GOT3 (cell line): ENCODE data around the gene TFDP1.

Experiments used
- DNase-seq: peaks from one replicate; lab custom pipeline; 2025; ENCODE audit warnings: mixed read lengths; lab: John Stamatoyannopoulos, UW

TFDP1 gene, protein sequence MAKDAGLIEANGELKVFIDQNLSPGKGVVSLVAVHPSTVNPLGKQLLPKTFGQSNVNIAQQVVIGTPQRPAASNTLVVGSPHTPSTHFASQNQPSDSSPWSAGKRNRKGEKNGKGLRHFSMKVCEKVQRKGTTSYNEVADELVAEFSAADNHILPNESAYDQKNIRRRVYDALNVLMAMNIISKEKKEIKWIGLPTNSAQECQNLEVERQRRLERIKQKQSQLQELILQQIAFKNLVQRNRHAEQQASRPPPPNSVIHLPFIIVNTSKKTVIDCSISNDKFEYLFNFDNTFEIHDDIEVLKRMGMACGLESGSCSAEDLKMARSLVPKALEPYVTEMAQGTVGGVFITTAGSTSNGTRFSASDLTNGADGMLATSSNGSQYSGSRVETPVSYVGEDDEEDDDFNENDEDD

DNA sequence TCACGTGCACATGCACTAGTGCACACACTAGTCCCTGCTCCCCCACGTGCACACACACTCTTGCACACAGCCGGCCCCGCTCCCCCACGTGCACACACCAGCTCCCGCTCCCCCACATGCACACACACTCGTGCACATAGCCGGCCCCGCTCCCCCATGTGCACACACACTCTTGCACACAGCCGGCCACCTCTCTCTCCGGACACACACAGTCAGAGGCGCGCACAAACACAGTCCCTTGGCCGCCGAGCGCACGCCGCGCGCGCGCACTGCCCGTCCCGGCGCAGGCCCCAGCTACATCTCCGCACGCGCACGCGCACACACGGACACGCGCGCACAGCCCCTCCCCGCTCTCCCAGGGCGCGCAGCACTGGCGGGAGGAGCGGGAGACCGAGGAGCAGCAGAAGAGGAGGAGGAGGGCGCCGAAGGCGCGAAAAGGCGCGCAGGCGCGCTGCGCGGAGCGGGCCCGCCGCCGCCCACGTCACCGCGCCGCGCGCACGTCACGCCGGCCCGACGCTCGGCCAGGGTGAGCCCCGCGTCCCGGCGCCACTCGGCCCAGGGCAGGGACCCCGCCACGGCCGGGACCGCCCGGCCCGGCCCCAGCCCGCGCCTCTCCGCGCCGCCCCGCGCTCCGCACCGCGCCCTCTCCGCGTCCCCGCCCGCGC, at the start of gene TFDP1:
TFDP1 (plus strand) TSS at position 549 of the 665 bp plus-strand sequence. CDS start 1,085 bp downstream, outside the sequence.
- peak; percentile 45 for DNase-seq

DNA sequence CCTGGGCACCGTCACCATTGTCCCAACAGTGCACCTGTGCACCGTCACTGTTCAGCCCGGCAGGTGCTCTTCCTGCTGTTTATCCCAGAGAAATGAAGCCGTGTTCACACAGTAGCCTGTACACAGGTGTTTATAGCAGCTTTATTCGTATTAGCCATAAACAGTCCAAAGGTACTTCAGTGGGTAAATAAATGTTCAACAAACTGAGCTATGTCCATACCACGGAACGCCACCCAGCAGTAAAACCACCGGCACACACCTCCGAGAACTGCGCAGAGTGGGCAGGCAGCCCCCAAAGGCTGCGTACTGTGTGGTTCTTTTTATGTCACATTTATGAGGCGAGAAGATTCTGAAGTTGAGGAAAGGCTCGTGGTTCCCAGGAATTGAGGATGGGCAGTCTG, 49.2 kb upstream of the TFDP1 start:
- no peak for DNase-seq

DNA sequence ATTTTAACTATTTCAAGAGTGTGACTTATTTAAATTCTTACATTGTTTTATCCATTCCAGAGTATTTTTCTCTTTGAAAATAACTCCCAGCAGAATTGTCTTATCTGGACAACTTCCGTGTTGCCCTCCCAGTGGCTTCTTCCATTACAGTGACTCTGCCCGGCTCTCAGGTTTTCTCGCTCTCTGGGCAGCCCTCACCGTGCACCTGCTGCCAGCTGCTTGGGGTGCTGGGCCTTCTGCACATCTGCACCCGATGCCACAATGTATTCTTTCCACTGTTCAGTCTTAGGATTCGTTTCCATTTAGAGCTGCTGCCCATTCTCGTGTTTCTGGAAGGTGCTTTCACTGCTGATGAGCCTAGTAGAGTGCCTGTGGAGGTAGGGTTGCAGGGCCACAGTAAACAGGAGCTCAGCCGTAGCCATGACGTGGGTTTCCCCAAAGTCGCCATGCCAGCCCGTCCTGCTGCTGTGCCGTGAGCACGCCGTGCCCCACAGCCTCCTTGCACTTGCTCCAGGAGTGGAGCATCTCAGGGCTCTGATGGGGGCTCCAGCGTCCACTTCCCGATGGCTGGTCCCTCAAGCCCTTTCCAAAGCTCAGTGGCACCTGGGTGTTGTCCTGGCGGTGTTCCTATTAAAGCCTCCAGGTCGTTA, 48.0 kb upstream of the TFDP1 start:
- no peak for DNase-seq

DNA sequence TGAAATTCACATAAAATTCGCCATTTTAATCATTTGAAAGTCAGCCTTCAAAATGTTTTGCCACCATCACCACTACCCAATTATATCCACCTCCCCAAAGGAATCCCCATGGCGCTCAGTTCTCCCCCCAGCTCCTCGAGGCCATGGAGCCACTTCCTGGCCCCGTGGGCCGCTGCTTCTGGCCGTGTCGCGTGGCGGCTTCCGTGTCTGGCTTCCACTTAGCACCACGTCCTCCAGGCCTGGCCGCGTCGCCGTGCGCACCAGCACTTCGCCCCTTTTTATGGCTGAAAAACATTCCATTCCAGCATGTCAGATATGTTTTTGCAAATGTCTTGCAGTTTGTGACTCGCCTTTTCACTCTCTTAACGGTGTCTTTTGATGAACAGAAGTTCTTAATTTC, 47.3 kb upstream of the TFDP1 start:
- no peak for DNase-seq

DNA sequence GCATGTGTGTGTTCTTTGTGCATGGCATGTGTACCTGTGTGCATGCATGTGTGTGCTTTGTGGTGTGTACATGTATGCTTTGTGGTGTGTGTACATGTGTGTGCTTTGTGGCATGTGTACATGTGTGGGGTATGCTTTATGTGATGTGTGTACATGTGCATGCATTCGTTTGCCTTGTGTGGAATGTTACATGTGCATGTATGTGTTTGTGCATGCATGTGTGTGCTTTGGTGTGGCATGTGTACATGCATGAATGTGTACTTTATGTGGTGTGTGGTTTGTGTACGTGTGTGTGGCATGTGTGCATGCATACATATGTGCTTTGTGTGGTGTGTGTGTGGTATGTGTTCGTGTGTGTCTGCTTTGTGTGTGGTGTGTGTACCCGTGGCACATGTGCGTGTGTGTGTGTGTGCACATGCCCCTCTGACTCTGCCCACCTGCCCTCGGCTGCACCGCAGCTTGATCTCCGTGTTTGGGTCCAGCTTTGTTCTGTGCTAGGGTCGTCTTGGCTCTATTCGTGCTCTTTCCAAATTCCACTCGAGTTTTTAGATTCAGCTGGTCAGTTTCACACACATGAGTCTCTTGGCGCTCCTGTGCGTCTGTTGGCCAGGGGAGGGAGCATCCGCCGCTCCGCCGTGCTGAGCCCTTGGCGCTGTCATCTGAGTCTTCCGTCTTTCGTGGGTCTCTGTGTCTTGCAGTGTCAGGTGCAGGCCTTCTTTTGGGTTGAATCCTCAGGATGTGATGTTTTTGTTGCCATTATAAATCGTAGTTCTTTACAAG, 46.5 kb upstream of the TFDP1 start:
- no peak for DNase-seq

DNA sequence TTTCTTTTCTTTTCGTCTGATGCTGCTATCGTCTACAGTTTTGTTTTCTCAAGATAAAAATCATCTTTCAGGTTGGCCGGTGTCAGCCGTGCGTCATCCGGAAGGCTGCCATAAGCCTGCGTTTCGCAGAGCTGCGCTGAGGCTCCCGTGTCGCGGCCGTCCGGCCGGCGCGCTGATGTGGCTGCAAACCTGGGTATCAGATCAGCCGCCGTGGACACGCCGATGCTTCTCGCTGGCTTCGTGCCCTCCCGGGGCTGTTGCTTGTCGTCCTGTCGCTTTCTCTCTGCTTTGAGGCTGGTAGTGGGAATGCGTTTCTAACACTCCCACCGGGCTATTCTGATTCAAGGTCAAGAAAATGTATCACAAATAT, 45.9 kb upstream of the TFDP1 start:
- no peak for DNase-seq

DNA sequence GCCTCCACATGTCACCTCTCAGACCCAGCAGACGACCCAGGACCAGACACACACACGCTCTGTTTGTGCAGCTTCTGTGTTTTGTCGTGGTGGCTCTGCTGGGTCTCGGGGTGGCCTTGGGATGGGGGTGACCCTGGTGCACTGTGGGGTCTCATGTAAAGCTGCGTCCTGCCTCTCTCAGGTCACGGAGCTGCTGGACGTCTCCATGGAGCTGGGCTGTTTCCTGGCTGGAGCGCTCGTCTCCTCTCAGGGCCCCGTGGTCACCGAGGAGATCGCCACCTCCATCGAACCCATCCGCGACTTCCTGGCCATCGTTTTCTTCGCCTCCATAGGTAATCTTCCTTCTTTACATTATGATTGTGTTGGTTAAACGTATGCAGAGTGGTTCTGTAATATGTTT, 45.4 kb upstream of the TFDP1 start:
- DNase-seq: no peak

DNA sequence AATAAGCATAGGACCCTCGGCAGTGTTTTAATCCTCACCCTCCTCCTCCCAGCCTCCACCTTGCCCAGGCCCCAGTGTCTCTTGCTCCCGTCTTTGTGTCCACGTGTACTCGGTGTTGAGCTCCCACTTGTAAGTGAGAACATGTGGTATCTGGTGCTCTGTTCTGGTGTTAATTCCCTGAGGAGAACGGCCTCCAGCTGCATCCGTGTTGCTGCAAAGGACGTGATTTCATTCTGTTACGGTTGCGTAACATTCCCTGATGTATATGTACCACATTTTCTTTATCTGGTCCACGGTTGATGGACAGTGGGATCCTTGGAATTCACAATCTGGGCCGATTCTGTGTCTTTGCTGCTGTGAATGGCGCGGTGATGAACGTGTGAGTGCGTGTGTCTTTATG, 44.7 kb upstream of the TFDP1 start:
- no peak for DNase-seq

DNA sequence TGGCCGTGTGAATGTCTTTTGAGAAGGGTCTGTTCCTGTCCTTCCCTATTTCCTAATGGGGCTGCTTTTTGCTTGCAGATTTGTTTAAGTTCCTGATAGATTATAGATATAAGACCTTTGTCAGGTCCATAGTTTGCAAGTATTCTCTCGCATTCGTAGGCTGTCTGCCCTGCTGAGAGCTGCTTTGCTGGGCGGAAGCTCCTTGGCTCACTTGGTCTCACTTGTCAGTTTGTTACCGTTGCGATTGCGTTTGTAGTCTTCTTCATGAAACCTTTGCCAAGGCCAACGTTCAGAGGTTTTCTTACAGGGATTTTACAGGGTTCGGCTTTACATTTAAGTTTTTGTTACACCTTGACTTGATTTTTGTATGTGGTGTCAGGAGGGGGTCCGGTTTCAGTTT, 44.0 kb upstream of the TFDP1 start:
- DNase-seq: no peak

DNA sequence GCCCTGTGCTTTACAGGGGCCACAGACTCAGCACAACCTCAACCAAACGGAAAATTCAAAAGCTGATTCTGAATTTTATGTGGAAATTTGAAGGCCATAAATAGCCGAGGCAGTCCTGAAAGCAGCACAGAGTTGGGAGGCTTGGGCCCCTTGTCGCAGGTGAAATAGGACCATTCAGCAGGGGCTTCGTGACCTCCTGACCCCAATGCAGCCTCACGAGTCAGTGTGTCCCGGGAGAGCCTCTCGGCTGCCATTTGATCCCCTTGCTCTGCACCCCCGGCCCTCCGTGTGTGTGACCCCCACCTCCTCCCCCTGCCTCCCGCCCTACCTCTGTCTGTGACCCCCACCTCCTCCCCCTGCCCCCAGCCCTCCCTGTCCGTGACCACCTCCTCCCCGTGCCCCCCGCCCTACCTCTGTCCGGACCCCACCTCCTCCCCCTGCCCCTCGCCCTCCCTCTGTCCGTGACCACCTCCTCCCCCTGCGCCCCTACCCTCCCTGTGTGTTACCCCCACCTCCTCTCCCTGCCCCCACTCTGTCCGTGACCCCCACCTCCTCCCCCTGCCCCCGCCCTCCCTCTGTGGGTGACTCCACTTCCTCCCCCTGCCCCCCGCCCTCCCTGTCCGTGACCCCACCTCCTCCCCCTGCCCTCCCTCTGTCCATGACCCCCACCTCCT, 41.7 kb upstream of the TFDP1 start:
- DNase-seq: no peak

DNA sequence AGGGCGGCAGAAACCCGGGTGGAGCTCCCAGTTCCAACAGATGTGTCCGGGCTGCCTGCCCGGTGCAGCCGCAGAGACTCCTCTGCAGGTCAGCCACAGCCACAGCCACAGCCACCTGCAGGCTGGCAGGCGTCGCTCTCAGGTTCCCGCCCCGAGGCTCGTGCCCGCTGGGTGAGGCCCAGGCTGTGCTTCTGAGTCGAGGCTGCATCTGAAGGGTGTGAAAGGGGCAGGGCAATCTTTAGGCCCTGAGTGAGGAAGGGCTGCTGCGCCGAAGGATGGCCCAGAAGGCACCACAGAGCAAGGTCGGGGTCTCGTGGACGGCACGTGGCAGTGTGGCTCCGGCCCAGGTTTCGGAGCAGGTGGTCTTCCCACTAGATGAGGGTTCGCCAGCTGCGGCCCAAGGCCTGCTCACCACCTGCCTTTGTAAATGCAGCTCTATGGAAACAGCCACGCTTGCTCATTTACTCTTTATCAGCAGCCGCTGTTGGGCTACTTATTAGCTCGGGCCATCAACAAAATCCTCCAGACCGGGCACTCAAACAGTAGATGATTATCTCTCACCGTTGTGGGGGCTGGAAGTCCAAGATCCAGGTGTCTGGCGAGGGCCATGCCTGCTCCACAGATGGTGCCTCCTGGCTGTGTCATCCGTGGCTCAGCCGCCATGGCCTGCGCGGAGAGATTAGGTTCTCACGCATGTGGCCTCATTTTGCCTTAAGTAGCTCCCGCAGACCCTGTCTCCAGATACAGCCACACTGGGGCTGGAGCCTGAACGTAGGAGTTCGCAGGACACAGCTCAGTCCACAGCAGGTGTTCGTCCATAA, 40.3 kb upstream of the TFDP1 start:
- no peak for DNase-seq

DNA sequence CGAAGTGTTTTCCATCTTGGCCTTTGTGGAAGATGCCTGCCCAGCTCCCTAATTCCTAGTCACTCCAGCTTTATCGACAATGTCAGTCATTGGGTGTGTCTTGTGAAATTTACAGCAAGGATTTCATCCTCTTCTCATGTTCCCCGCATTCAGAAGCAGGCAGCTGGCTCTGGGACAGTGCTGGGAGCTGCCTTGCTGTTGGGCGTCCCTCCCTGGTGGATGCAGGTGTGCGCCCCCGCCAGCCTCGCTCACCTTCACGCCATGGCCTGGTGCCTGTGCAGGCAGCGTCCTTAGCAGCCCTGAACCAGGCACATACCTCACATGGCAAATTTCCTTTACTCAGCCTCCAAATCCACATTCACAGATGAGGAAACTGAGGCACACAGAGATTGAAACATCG, 39.7 kb upstream of the TFDP1 start:
- DNase-seq: no peak

DNA sequence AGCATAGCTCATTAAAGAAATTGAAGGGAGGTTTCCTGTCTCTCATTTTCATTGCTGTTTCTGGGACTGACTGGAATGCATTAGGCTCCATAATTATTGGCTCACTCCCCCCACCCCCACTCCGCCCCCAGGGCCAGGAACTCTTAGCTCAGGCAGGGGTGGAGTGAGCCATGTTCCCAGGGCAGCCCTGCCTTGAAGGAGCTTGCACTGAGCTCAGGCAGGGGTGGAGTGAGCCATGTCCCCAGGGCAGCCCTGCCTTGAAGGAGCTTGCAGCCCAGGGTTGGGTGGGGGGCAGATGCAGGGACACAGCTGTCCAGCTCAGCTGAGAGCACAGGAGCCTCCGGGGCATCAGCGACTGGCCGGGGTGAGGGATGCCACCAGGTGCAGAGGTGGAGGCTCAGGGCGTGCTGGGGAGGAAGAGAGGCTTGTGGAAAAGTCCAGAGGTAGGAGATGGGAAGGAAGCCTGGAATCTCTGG, 39.1 kb upstream of the TFDP1 start:
- no peak for DNase-seq

DNA sequence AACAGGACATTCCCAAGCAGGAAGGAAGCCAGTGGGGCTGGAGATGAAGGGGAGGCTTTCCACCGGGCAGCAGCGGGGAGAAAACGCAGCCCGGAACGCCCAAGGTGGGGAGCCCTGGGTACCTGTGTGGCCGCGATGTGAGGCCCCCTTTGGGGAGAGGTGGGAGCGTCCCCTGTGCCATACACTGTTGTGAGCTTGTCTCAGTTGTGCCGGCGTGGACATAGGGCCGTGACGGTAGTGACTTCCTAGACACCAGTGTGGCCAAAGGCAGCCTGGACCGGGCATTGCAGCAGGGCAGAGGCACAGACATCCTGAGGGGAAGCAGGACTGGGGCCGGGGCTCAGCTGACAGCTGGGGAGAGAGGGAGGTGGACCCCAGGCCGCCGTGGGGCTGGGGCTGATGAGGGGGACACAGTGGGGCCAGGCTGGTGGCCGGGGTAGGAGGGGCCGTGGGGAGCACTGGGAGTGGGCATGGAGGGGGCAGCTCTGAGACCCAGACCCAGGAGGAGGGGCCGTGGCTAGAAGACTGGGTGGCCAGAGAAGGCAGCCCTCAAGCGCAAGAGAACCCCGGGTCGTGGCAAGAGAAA, 38.5 kb upstream of the TFDP1 start:
- no peak for DNase-seq

DNA sequence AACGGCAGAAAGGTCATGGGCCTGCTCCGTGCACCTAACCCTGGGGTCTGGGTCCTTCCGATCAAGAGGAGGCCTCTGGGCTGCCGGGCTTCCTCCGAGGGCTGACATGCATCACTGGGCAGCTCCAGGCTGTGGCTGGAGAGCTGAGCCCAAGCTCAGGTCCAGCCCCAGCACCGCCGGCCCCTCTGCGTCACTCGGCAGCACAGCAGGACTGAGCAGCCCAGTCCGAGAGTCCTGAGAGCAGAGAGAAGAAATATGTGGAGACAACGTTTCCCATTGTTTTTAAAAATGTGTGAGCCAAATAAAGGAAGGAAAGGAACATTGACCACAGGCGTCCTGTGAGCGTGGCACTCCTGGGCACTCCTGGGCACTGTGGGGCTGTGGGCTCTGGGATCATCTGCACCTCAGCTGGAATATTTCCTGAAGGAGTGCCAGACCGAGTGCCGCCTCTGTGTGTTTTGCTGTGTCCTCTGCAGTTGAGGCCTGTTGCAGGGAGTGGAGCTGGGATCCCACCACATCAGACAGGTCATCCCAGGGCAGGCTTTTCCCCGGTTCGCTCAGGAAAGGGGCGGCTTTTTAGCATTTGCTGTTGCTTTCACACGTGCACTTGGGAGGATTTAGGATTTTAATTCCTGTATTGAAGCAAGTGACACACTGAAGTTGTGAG, 37.8 kb upstream of the TFDP1 start:
- no peak for DNase-seq

DNA sequence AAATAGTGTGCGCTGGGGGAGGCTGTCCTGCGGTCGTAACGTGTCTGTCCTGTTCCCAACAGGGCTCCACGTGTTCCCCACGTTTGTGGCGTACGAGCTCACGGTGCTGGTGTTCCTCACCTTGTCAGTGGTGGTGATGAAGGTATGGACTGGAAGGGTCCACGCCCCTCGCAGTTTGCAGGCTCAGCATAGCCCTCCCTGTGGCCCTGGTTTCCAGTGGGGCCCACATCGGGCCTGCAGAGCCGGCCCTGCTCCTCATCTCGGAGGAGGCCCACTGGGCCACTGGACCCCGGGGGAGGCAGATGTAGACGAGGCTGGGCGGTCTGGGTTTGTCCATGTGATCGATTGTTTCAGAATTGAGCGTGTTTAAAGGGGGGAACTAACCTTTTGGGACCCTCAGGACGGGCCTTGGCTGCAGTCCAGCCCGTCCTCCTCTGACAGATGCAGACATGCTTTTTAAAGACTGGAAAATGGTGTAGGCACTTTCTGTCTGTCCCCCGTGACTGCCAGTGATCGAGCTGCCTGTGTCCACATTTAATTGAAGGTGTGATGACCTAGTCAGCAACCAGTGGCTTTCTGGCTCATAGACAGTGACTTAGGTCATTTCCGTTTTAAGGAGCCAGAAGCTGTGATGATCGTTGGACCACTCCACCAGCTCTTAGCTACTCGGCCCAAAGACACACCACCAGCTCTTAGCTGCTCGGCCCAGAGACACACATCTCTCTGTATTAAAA, 37.1 kb upstream of the TFDP1 start:
- no peak for DNase-seq

DNA sequence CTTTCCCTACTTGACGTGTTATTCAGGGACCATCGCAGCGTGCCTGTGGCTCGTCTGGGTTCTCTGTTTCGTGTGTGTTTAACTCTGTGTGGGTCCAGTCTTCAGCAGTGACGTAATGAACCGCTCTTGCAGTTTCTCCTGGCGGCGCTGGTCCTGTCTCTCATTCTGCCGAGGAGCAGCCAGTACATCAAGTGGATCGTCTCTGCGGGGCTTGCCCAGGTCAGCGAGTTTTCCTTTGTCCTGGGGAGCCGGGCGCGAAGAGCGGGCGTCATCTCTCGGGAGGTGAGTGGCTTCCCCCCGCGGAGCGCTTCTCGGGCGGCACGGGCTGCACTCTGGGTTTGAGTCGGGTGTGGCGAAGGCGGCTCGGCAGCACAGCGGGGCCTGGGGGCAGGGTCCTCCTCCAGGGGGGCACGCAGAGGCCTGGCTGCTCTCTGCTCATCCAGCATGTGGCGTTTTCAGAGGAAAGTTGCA, 36.3 kb upstream of the TFDP1 start:
- no peak for DNase-seq

DNA sequence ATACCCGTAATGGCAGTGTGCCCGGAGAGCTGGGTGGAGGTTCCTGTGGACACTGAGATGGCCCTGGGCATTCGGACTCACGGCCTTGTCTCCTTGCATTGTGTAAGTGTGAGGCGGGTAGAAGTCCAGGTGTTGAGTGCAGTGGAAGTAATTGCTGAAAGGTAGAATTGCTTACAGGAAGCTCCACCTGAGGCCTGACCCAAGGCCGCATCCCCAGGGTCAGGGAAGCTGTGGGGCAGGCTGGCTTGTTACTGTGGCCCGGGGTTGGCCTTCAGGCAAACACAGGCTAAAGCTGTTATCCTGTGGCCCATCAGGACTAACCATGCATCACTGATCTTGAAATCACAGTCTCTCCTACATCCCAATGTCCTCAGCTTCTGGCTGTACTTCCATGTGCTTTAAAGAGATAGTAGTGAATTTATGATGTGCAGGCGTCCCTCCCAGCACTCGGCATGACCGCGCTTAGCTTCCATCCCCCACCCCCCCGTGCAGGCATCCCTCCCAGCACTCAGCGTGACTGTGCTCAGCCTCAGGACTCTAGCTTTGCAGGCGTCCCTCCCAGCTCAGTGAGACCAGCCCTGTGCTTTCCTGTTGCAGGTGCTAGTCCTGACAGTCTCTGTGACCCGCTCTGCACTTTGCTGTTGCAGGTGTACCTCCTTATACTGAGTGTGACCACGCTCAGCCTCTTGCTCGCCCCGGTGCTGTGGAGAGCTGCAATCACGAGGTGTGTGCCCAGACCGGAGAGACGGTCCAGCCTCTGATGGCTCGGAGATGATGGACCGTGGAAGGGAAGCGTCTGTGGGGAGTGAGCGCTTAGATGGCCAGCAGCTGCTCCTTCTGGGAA, 35.6 kb upstream of the TFDP1 start:
- no peak for DNase-seq
